DOHH2 (cell line): ENCODE data around the gene SAMD7.

Source experiments
- H3F3A ChIP-seq: fragments of 200-600 bp; sonication (generic), shearing (Covaris generic); 2 replicates; pipeline ENCODE4 v1.6.0; 2016; ENCODE audit warnings: antibody characterized with exemption, mild to moderate bottlenecking; ENCODE audit not compliant: control insufficient read depth, insufficient read depth
- H3K27ac ChIP-seq: fragments of 200-600 bp; sonication (generic); 2 replicates; pipeline ENCODE4 v1.5.1; 2014; ENCODE audit warnings: low read depth, mild to moderate bottlenecking, low read length, moderate library complexity
- H3K27me3 ChIP-seq: fragments of 200-600 bp; sonication (generic); 2 replicates; pipeline ENCODE4 v1.6.1; 2014; ENCODE audit warnings: mild to moderate bottlenecking, low read length, mixed read lengths; ENCODE audit not compliant: control insufficient read depth
- H3K36me3 ChIP-seq: fragments of 200-600 bp; sonication (generic); 2 replicates; pipeline ENCODE4 v1.6.1; 2014; ENCODE audit warnings: mild to moderate bottlenecking, low read length, moderate library complexity, mixed read lengths; ENCODE audit not compliant: control insufficient read depth
- H3K4me1 ChIP-seq: fragments of 200-600 bp; sonication (generic); 2 replicates; pipeline ENCODE4 v1.6.1; 2014; ENCODE audit warnings: mild to moderate bottlenecking, low read length, mixed read lengths; ENCODE audit not compliant: control insufficient read depth
- H3K4me2 ChIP-seq: fragments of 200-600 bp; sonication (generic); 2 replicates; pipeline ENCODE4 v1.6.0; 2014; ENCODE audit warnings: mild to moderate bottlenecking, low read length, moderate library complexity
- H3K4me3 ChIP-seq: fragments of 200-600 bp; sonication (generic); 2 replicates; pipeline ENCODE4 v1.5.1; 2014; ENCODE audit warnings: mild to moderate bottlenecking, low read length, mixed read lengths
- H3K79me2 ChIP-seq: fragments of 200-600 bp; sonication (generic); 2 replicates; pipeline ENCODE4 v1.6.1; 2014; ENCODE audit warnings: mild to moderate bottlenecking, low read length, mixed read lengths; ENCODE audit not compliant: control insufficient read depth
- H3K9me2 ChIP-seq: fragments of 200-600 bp; sonication (generic); replicated peaks from 2 replicates; pipeline ENCODE4 v1.6.1; 2014; ENCODE audit warnings: mild to moderate bottlenecking, low read length, mixed read lengths; ENCODE audit not compliant: control insufficient read depth
- H3K9me3 ChIP-seq: fragments of 200-600 bp; sonication (generic); 2 replicates; pipeline ENCODE4 v1.6.1; 2014; ENCODE audit warnings: antibody characterized with exemption, low read length, mixed read lengths; ENCODE audit not compliant: control insufficient read depth, insufficient read depth
- H4K20me1 ChIP-seq: fragments of 200-600 bp; sonication (generic); 2 replicates; pipeline ENCODE4 v1.6.0; 2014; ENCODE audit warnings: low read depth, mild to moderate bottlenecking, antibody characterized with exemption, low read length, moderate library complexity; ENCODE audit not compliant: control insufficient read depth, insufficient read depth
- CTCF ChIP-seq: fragments of 200-600 bp; sonication (generic); IDR thresholded peaks from one replicate; pipeline ENCODE4 v1.5.1; 2014; ENCODE audit warnings: antibody characterized with exemption, mild to moderate bottlenecking, low read depth, low read length; ENCODE audit not compliant: poor library complexity, severe bottlenecking
- EZH2phosphoT487 ChIP-seq: fragments of 200-600 bp; sonication (generic); IDR thresholded peaks from 2 replicates; pipeline ENCODE4 v1.6.1; 2017; ENCODE audit warnings: borderline replicate concordance, mild to moderate bottlenecking, antibody characterized with exemption, low read length, moderate library complexity, mixed read lengths

SAMD7 gene

GRCh38 chr3:169864270-169864669, 47.1 kb upstream of the SAMD7 start:
- Histone ChIP-seq H3K79me2 (no peaks in the 10 kb centered on the region), H3K4me1 (peaks cover 37% of the 10 kb centered on the region), H3K9me2 (no peaks in the 10 kb centered on the region), H3K27ac (no peak overlapping the region), H3F3A (no peaks in the 10 kb centered on the region), H3K36me3 (no peaks in the 10 kb centered on the region), H3K4me3 (no peak overlapping the region), H3K4me2 (no peak overlapping the region), H4K20me1 (no peaks in the 10 kb centered on the region), H3K27me3 (no peaks in the 10 kb centered on the region), H3K9me3 (no peaks in the 10 kb centered on the region)
- TF ChIP-seq CTCF (no peak), EZH2phosphoT487 (no peak)

- Histone ChIP-seq H4K20me1 (no peaks in the 10 kb centered on the region), H3K4me1 (peaks cover 44% of the 10 kb centered on the region), H3K4me3 (no peak overlapping the region), H3K9me2 (no peaks in the 10 kb centered on the region), H3K27me3 (no peaks in the 10 kb centered on the region), H3K36me3 (no peaks in the 10 kb centered on the region), H3K9me3 (no peaks in the 10 kb centered on the region), H3K4me2 (peak overlapping the region; percentile 2; the same call in 1 of the 2 replicates), H3K79me2 (no peaks in the 10 kb centered on the region), H3K27ac (no peak overlapping the region), H3F3A (no peaks in the 10 kb centered on the region)
- TF ChIP-seq CTCF (peak; percentile 17), EZH2phosphoT487 (no peak)
Measured at GRCh38 chr3:169865176-169865767, 46.1 kb upstream of the SAMD7 start.

GRCh38 chr3:169867584-169868210, 43.7 kb upstream of the SAMD7 start:
- Histone ChIP-seq H3K4me1 (peaks cover 42% of the 10 kb centered on the region), H3K79me2 (no peaks in the 10 kb centered on the region), H3K27ac (no peak overlapping the region), H3F3A (no peaks in the 10 kb centered on the region), H3K4me2 (no peak overlapping the region), H3K9me2 (no peaks in the 10 kb centered on the region), H3K9me3 (no peaks in the 10 kb centered on the region), H3K27me3 (no peaks in the 10 kb centered on the region), H4K20me1 (no peaks in the 10 kb centered on the region), H3K36me3 (no peaks in the 10 kb centered on the region), H3K4me3 (no peak overlapping the region)
- TF ChIP-seq EZH2phosphoT487 (no peak), CTCF (no peak)
